ENCODE data around the gene HEXA.

Gene HEXA

GRCh38 chr15:72375501-72375845, 341 bp downstream of the HEXA start:
- peak in 1 of 2 donors; percentile 19 for DNase-seq (ENCODE audit: low read depth in 2 of 2)

- DNase-seq (ENCODE audit: low read depth in 2 of 2), result no peak
Observed at GRCh38 chr15:72372361-72372760, 3.5 kb downstream of the HEXA start.

GRCh38 chr15:72369964-72370363, 5.8 kb downstream of the HEXA start:
- no peak for DNase-seq (ENCODE audit: low read depth in 2 of 2)

- DNase-seq (ENCODE audit: low read depth in 2 of 2), result no peak
Observed at GRCh38 chr15:72368899-72369298, 6.9 kb downstream of the HEXA start.

GRCh38 chr15:72368325-72368724, 7.5 kb downstream of the HEXA start:
- no peak for DNase-seq (ENCODE audit: low read depth in 2 of 2)

- DNase-seq (ENCODE audit: low read depth in 2 of 2), result no peak
Observed at GRCh38 chr15:72365844-72366243, 10.0 kb downstream of the HEXA start.

- DNase-seq (ENCODE audit: low read depth in 2 of 2), result no peak
Observed at GRCh38 chr15:72361176-72361575, 14.6 kb downstream of the HEXA start.

- DNase-seq (ENCODE audit: low read depth in 2 of 2), result no peak
Observed at GRCh38 chr15:72358650-72359171, 17.1 kb downstream of the HEXA start.

GRCh38 chr15:72358121-72358520, 17.7 kb downstream of the HEXA start:
- DNase-seq (ENCODE audit: low read depth in 2 of 2), result no peak

GRCh38 chr15:72354496-72354895, 21.3 kb downstream of the HEXA start:
- DNase-seq (ENCODE audit: low read depth in 2 of 2), result no peak

- DNase-seq (ENCODE audit: low read depth in 2 of 2), result no peak
Observed at GRCh38 chr15:72353266-72353665, 22.5 kb downstream of the HEXA start.

GRCh38 chr15:72345806-72346205, 30.0 kb downstream of the HEXA start:
- DNase-seq (ENCODE audit: low read depth in 2 of 2), result no peak

GRCh38 chr15:72345280-72345679, 30.5 kb downstream of the HEXA start:
- no peak for DNase-seq (ENCODE audit: low read depth in 2 of 2)

- DNase-seq (ENCODE audit: low read depth in 2 of 2), result no peak
Observed at GRCh38 chr15:72344602-72345001, 31.2 kb downstream of the HEXA start.

- no peak for DNase-seq (ENCODE audit: low read depth in 2 of 2)
Observed at GRCh38 chr15:72342385-72342784, 33.4 kb downstream of the HEXA start.

- DNase-seq (ENCODE audit: low read depth in 2 of 2), result no peak
Observed at GRCh38 chr15:72341361-72341760, 34.5 kb downstream of the HEXA start.

GRCh38 chr15:72340366-72340765, 35.4 kb downstream of the HEXA start:
- DNase-seq (ENCODE audit: low read depth in 2 of 2), result no peak

- DNase-seq (ENCODE audit: low read depth in 2 of 2), result no peak
Observed at GRCh38 chr15:72339777-72340177, 36.0 kb downstream of the HEXA start.

GRCh38 chr15:72338617-72339321, 37.0 kb downstream of the HEXA start:
- DNase-seq (ENCODE audit: low read depth in 2 of 2), result no peak

GRCh38 chr15:72338148-72338547, 37.7 kb downstream of the HEXA start:
- DNase-seq (ENCODE audit: low read depth in 2 of 2), result no peak

GRCh38 chr15:72334842-72335241, 41.0 kb downstream of the HEXA start:
- no peak for DNase-seq (ENCODE audit: low read depth in 2 of 2)

- DNase-seq (ENCODE audit: low read depth in 2 of 2), result no peak
Observed at GRCh38 chr15:72331021-72331420, 44.8 kb downstream of the HEXA start.

- DNase-seq (ENCODE audit: low read depth in 2 of 2), result no peak
Observed at GRCh38 chr15:72323752-72324151, 52.1 kb downstream of the HEXA start.

Measured in stimulated activated CD4-positive, alpha-beta T cell treated with anti-CD3 and anti-CD28 coated beads, Interleukin-15, amount 100 ng/mL, for 48 hours (primary cell).